Fibroblast of lung (primary cell): ENCODE measurements around the gene ERH.

ENCODE experiments used
- EZH2 ChIP-seq: IDR thresholded peaks from 2 replicates; pipeline ENCODE4 v1.5.1; 2012; ENCODE audit warnings: low read length, control low read depth, mild to moderate bottlenecking; ENCODE audit errors: missing control alignments
- TF ChIP-seq, protein P1 (sequence below), 2 donors: IDR thresholded peaks in 1 of 2; conservative IDR thresholded peaks in 1 of 2; 1 replicate in 1 of 2; 2 replicates in 1 of 2; pipeline ENCODE4 v1.5.1; 2011 to 2012; ENCODE audit warnings: low read length in 2 of 2, control low read depth in 1 of 2, inconsistent platforms in 1 of 2, low read depth in 1 of 2, mild to moderate bottlenecking in 1 of 2

DNA sequence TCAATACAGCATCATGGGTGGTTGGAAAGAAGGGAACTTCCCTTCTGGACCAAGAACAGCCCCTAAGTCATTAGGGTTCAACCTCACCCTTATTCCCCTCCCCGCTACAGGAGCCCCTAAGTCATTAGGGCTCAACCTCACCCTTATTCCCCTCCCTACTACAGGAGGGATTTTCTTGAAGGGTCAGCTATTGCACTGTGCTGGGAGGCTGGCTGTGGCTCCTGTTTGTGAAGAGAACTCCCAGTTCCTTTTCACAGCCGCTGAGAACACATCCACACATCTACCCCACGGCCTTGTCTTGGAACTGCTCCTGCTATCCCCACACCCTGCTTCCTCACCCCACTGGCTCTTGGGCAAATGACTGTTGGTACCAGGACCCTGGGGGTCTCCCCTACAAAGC, 44.9 kb downstream of the ERH start:
- TF ChIP-seq, protein P1, sequence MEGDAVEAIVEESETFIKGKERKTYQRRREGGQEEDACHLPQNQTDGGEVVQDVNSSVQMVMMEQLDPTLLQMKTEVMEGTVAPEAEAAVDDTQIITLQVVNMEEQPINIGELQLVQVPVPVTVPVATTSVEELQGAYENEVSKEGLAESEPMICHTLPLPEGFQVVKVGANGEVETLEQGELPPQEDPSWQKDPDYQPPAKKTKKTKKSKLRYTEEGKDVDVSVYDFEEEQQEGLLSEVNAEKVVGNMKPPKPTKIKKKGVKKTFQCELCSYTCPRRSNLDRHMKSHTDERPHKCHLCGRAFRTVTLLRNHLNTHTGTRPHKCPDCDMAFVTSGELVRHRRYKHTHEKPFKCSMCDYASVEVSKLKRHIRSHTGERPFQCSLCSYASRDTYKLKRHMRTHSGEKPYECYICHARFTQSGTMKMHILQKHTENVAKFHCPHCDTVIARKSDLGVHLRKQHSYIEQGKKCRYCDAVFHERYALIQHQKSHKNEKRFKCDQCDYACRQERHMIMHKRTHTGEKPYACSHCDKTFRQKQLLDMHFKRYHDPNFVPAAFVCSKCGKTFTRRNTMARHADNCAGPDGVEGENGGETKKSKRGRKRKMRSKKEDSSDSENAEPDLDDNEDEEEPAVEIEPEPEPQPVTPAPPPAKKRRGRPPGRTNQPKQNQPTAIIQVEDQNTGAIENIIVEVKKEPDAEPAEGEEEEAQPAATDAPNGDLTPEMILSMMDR (conservative IDR thresholded peaks at IDR 0.05 in 1 of 2, IDR thresholded peaks at IDR 0.05 in 1 of 2; ENCODE audit: low read depth in 1 of 2, low read length in 2 of 2) = no peak
- TF ChIP-seq EZH2 = no peak
